Tibial nerve (tissue), 4 donors: Measurements from ENCODE around the gene PLS1. TPM values are rescaled to one million over a fixed set of nuclear protein-coding genes. Genes with fewer than 3 reads are reported as not detected.

Experiments
- DNase-seq, 2 donors: peaks; one replicate each; pipeline ENCODE4 v3.0.0-alpha.2; 2019; ENCODE audit warnings: low spot score in 2 of 2
- H3K27ac ChIP-seq, 4 donors: fragments of 200-600 bp; sonication (generic) in 3 of 4; one replicate each; pipeline ENCODE4 v1.5.1; 2017 to 2019; ENCODE audit warnings: mild to moderate bottlenecking in 1 of 4
- H3K27me3 ChIP-seq, 2 donors: fragments of 200-600 bp; sonication (generic) in 1 of 2; one replicate each; pipeline versions ENCODE4 v1.5.1 to v1.6.0; 2017 to 2019
- H3K36me3 ChIP-seq, 3 donors: fragments of 200-600 bp; sonication (generic); one replicate each; pipeline ENCODE4 v1.5.1; 2018 to 2019
- H3K4me1 ChIP-seq, 4 donors: fragments of 200-600 bp; sonication (generic) in 3 of 4; one replicate each; pipeline ENCODE4 v1.5.1; 2017 to 2019
- H3K4me3 ChIP-seq, 4 donors: fragments of 200-600 bp; sonication (generic) in 3 of 4; one replicate each; pipeline ENCODE4 v1.5.1; 2017 to 2019; ENCODE audit warnings: mild to moderate bottlenecking in 1 of 4, moderate library complexity in 1 of 4
- H3K9me3 ChIP-seq, 4 donors: fragments of 200-600 bp; sonication (generic) in 3 of 4; one replicate each; pipeline ENCODE4 v1.5.1; 2017 to 2019
- EP300 ChIP-seq, 2 donors: sonication (generic); formaldehyde crosslinking; IDR thresholded peaks; one replicate each; pipeline ENCODE4 v1.6.1; 2017; ENCODE audit warnings: antibody characterized with exemption in 2 of 2, mild to moderate bottlenecking in 1 of 2
- POLR2A ChIP-seq, 2 donors: fragments of 450-650 bp; IDR thresholded peaks; one replicate each; pipeline ENCODE4 v1.6.1; 2017; ENCODE audit warnings: antibody characterized with exemption in 2 of 2, mild to moderate bottlenecking in 2 of 2, moderate library complexity in 2 of 2
- WGBS, 2 donors: methylation state at CpG; one replicate each; pipeline ENCODE4 v1.1.5; 2018; 5-methylcytosine and 5-hydroxymethylcytosine counted together
- total RNA-seq, 4 donors: library from RNA; depleted of rRNA; stranded (reverse); fragments of >200 nt; gene quantifications; one replicate each; pipeline ENCODE4 v1.1.0, GENCODE V29; 2016
- TF ChIP-seq, protein P1 (sequence below), 5 experiments: fragments of 200-600 bp in 3 of 5; fragments of 450-650 bp in 2 of 5; sonication (generic) in 3 of 5; IDR thresholded peaks; one replicate each; pipeline ENCODE4 v1.5.1; 2016 to 2019; ENCODE audit warnings: antibody characterized with exemption in 5 of 5, mild to moderate bottlenecking in 3 of 5, moderate library complexity in 2 of 5

The PLS1 gene
- total RNA-seq, 4 donors from 2014 or later, result 0.66 to 3.6 (median 0.90) TPM; not detected in 1

DNA sequence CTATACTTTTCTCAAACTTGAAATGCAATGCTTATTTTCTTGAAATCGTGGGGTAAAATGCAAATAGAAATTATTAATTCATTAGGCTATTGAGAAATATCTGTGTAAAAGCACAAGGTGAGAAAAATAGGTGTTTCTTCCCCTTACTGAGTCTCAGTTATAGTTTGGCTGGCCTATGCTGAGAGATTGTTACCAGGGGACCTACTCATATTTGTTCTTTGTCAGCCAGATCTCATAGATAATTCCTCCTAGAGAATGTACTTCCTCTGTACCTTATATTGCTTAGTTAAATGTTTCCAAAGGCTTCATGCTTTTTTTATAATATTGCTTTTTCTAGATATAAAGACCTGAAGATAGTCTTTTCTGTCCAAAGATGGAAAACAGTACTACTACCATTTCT, 67.7 kb downstream of the PLS1 start:
- no peaks in the 10 kb centered on the region for H3K4me1 ChIP-seq
- no peaks in the 10 kb centered on the region for H3K9me3 ChIP-seq
- H3K27me3 ChIP-seq, result no peaks in the 10 kb centered on the region
- no peaks in the 10 kb centered on the region for H3K36me3 ChIP-seq
- H3K4me3 ChIP-seq, result no peak overlapping the region
- DNase-seq, result no peak
- 67 to 80% methylated on average over 1 of the region's 1 CpG for WGBS, 2 donors
- no peak for TF ChIP-seq EP300 (IDR thresholded peaks at IDR 0.05)
- no peak for TF ChIP-seq POLR2A (IDR thresholded peaks at IDR 0.05)
- TF ChIP-seq, protein P1, sequence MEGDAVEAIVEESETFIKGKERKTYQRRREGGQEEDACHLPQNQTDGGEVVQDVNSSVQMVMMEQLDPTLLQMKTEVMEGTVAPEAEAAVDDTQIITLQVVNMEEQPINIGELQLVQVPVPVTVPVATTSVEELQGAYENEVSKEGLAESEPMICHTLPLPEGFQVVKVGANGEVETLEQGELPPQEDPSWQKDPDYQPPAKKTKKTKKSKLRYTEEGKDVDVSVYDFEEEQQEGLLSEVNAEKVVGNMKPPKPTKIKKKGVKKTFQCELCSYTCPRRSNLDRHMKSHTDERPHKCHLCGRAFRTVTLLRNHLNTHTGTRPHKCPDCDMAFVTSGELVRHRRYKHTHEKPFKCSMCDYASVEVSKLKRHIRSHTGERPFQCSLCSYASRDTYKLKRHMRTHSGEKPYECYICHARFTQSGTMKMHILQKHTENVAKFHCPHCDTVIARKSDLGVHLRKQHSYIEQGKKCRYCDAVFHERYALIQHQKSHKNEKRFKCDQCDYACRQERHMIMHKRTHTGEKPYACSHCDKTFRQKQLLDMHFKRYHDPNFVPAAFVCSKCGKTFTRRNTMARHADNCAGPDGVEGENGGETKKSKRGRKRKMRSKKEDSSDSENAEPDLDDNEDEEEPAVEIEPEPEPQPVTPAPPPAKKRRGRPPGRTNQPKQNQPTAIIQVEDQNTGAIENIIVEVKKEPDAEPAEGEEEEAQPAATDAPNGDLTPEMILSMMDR (IDR thresholded peaks at IDR 0.05), result no peak
- peak overlapping the region in 1 of 4 donors; percentile 41 for H3K27ac ChIP-seq

DNA sequence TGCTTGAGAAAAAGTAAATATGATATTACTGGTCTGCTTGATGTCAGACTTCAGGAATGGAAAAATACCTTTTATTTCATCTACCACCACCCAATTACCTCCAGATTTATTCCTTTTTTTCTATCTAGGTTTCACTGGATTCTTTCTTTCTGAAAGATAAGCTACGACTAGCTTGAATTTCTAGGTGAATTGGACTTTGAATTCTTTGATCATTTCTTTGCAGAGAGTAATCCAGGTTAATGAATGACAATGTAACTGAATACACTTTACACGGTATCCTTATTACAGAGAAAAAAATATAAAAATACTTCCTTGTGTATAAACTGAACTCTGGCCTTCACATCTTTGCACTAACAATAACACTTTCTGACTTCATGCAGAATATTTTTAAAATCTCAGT, 68.1 kb downstream of the PLS1 start:
- Histone ChIP-seq H3K4me1 (no peaks in the 10 kb centered on the region), H3K27me3 (no peaks in the 10 kb centered on the region), H3K4me3 (no peak overlapping the region), H3K27ac (no peak overlapping the region), H3K36me3 (no peaks in the 10 kb centered on the region), H3K9me3 (no peaks in the 10 kb centered on the region)
- TF ChIP-seq EP300 (IDR thresholded peaks at IDR 0.05) (no peak), POLR2A (IDR thresholded peaks at IDR 0.05) (no peak)
- TF ChIP-seq, protein P1 (IDR thresholded peaks at IDR 0.05), result no peak
- DNase-seq, result no peak
- 44 to 48% methylated on average over 2 of the region's 2 CpGs for WGBS, 2 donors

DNA sequence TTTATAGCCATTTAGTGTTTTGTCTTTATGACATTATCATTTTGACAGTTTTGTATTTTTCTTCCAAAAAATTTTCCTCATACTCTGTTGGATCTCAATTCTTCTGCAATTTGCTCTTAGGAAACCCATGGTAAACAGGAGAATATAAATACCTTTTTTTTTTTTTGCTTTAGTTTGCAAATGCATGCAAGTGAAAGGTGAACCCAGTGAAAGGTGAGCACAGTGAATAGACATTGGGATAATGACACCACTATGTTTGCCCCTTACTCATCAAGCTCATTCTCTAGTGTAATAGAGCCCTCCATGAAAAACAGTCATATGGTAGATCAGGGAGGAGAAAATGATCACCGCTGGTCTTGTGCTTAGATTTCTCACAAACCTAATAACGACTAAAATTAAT, 68.6 kb downstream of the PLS1 start:
- no peaks in the 10 kb centered on the region for H3K27me3 ChIP-seq
- no peak overlapping the region for H3K4me3 ChIP-seq
- H3K36me3 ChIP-seq, result no peaks in the 10 kb centered on the region
- no peak for DNase-seq
- 55 to 72% methylated on average over 2 of the region's 2 CpGs for WGBS, 2 donors
- H3K9me3 ChIP-seq, result no peaks in the 10 kb centered on the region
- no peaks in the 10 kb centered on the region for H3K4me1 ChIP-seq
- no peak overlapping the region for H3K27ac ChIP-seq
- no peak for TF ChIP-seq POLR2A (IDR thresholded peaks at IDR 0.05)
- no peak for TF ChIP-seq EP300 (IDR thresholded peaks at IDR 0.05)
- TF ChIP-seq, protein P1 (IDR thresholded peaks at IDR 0.05), result no peak

DNA sequence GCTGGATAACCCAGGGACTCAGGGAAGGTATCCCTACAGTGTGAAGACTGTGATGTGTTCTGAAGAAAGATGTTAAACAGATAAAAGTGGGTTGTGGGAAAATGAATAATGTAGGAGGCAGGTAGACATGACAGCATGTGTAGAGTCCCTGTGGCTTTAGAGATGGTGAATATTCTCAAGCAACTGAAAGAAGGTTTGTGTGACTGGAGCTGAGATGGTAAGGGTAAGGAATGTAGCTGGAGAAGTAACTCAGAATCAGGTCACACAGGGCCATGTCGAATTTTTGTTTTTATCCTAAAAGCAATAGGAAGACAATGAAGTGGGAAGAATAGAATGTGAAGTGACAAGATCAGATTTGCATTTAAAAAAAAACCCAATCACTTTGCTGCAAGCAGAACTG, 73.9 kb downstream of the PLS1 start:
- TF ChIP-seq EP300 (IDR thresholded peaks at IDR 0.05), result no peak
- no peak for TF ChIP-seq POLR2A (IDR thresholded peaks at IDR 0.05)
- TF ChIP-seq, protein P1 (IDR thresholded peaks at IDR 0.05), result no peak
- H3K36me3 ChIP-seq, result no peaks in the 10 kb centered on the region
- 26 to 44% methylated on average over 1 of the region's 1 CpG for WGBS, 2 donors
- H3K27ac ChIP-seq, result no peak overlapping the region
- H3K4me3 ChIP-seq, result no peak overlapping the region
- no peak for DNase-seq
- no peaks in the 10 kb centered on the region for H3K9me3 ChIP-seq
- no peaks in the 10 kb centered on the region for H3K27me3 ChIP-seq
- H3K4me1 ChIP-seq, result no peaks in the 10 kb centered on the region

DNA sequence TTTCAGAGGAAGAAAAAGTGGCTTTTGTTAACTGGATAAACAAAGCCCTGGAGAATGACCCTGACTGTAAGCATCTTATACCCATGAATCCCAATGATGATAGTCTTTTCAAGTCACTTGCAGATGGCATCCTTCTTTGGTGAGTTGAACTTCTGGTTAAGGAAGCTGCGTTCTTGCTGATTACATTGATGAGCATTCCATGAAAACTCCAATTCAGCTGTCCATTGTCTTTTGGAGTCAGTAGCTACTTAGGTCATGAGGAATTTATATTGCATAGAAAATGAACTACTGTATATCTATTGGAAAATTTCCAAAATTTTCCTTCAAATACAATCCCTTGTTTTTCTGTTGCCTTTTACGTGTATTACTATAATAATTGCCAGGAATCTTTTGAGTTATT, 80.0 kb downstream of the PLS1 start:
- no peak for DNase-seq
- Histone ChIP-seq H3K27me3 (no peaks in the 10 kb centered on the region), H3K27ac (no peak overlapping the region), H3K4me1 (no peaks in the 10 kb centered on the region), H3K4me3 (no peak overlapping the region), H3K9me3 (no peaks in the 10 kb centered on the region), H3K36me3 (no peaks in the 10 kb centered on the region)
- TF ChIP-seq POLR2A (IDR thresholded peaks at IDR 0.05) (no peak), EP300 (IDR thresholded peaks at IDR 0.05) (no peak)
- TF ChIP-seq, protein P1 (IDR thresholded peaks at IDR 0.05), result no peak
- WGBS, 2 donors, result 30 to 31% methylated on average over 2 of the region's 2 CpGs
